ENCODE results near the gene GATD1.
"Not testable (repeated sequence)": the region's sequence is repeated elsewhere in the genome, so short reads cannot be mapped to it uniquely, and the experiment has no call there.

GATD1 gene

DNA sequence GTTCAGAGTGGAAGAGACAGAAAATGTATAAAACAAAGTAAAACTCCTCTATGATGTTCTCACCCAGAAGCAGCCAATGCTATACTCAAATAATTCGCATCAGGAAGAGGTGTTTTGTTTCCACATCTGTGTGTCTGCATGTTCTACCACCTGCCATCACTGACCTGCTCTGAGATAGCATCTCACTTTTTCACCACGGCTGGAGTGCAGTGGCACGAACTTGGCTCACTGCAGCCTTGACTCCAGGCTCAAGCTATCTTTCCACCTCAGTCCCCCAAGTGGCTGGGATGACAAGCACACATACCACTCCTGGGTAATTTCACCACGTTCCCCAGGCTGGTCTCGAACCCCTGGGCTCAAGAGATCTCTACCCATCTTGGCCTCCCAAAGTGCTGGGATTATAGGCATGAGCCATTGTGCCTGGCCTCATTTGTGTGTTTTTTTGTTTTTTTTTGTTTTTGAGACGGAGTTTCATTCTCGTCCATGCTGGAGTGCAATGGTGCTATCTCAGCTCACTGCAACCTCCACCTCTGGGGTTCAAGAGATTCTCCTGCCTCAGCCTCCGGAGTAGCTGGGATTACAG is 15.7 kb downstream of the GATD1 start:
- DNase-seq, result no peak

GRCh38 chr11:760236-760635 is 17.1 kb downstream of the GATD1 start:
- no peak for DNase-seq

DNA sequence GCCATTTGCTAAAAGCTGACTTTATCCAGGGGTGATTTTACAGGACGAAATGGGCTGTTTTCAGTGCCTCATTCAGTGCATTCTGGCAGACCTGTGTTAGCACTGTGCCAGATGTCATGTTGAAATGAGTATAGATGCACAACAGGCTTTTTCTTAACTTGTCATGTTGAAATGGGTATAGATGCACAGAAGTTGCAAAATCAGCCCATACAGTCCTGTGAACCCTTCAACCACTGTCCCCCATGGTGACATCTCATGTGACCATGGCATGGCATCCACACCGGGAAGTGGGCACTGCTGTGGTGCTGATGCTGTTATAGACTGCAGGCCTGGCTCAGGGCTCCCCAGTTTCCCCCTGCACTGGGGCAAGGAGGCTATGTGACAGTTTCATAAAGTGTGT is 27.6 kb downstream of the GATD1 start:
- DNase-seq, result no peak

DNA sequence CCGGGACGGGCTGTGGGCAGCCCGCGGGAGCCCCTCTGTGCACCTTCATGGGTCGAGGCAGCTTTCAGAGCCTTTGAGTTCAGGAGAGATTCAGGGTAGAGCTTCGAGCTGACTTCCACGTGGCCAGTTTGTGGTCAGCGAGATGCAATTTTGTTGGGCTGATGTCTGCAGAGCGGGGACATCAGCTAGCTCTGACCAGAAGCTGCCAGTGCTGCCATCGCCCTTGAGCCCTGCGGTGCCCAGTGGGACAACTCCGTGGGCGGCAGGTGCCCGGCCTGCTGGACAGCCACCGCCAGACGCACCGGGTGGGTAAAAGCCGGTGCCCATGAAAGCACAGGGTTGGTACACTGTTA is 29.3 kb downstream of the GATD1 start:
- no peak for DNase-seq

GRCh38 chr11:747158-748006 is 29.9 kb downstream of the GATD1 start, which contains the start of gene TALDO1:
TSS of gene TALDO1 (plus strand) at chr11:747464. CDS start at chr11:747482, 18 bp downstream.
- peak; percentile 77 to 92 for DNase-seq

DNA sequence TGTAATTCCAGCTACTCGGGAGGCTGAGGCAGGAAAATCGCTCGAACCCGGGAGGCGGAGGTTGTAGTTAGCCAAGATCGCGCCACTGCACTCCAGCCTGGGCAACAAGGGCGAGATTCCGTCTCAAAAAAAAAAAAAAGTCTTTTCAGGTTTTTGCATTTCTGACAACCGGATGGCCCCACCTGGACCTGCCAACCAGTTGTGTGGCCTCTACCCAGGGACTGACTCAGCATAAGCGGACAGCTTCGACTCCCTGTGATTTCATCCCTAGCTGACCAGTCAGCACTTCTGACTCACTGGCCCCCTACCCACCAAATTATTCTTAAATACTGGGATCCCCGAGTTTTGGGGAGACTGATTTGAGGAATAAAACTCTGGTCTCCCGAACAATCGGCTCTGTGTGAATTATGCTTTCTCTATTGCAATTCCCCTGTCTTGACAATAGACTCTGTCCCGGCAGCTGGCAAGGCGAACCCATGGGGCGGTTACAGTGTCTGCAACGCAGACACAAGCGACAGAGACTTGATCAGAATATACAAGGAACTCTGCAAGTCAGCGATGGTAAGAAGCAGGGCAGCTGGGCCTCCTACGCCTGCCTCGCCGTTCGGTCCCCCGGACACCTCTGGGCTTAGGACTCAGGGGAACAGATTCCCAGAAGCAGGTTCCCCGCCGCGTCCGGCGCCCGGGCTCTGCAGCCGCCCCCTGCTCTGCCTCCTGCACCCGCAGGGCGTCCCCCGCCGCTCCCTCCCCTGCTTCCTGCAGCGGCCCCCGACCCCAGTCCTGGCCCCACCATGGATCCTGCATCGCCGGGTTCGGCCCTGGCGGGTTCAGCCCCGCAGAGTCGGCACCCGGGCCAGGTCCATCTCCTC is 30.8 kb downstream of the GATD1 start:
- DNase-seq, result no peak

GRCh38 chr11:745428-745827 is 31.9 kb downstream of the GATD1 start:
- no peak for DNase-seq

GRCh38 chr11:742571-743201 is 34.6 kb downstream of the GATD1 start:
- no peak for DNase-seq

DNA sequence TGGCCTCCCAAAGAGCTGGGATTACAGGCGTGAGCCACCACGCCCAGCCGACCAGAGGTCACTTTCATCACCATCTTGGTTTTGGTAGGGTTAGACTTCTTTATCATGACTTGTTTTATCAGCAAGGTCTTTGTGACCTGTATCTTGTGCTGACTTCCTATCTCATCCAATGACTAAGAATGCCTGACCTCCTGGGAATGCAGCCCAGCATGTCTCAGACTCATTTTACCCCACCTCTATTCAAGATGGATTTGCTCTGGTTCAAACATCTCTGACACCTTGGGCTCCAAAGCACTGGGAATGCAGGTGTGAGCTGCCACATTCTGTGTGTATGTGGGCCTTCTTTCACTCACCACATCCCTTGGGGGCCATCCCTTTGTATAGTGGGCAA is 35.1 kb downstream of the GATD1 start:
- no peak for DNase-seq

DNA sequence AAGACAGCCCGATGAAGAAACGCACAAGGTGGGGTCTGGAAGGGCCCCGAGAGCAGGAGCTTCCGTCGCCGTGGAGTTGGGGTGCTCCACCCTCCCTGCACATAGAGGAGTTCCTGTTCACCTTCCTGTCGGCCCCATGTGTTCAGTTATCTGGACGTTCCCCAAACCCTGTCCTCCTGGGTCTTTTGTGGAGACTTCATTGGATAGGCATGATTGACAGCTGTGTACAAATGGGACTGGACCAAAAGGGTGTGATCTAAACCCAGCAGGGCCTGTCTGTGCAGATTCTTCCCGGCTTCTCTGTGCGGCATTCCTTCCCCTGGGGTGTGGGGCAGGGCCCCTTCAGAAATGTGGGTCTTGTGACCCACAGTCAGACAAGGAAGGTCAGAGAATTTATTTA is 39.4 kb downstream of the GATD1 start:
- not testable (repeated sequence) for DNase-seq

- no peak for DNase-seq
These were observed 39.9 kb downstream of the GATD1 start for GRCh38 chr11:737366-737765.

DNA sequence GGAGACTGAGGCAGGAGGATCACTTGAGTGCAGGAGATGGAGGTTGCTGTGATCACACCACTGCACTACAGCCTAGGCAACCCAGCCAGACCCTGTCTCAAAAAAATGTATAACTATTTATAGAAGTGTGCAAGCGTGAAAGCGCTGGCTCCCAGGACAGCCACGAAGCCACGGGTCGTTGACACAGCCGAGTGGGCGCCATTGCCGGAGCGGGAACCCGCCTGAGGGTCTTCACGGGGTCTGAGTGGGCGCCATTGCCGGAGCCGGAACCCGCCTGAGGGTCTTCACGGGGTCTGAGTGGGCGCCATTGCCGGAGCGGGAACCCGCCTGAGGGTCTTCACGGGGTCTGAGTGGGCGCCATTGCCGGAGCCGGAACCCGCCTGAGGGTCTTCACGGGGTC is 42.7 kb downstream of the GATD1 start:
- DNase-seq, result not testable (repeated sequence)

DNA sequence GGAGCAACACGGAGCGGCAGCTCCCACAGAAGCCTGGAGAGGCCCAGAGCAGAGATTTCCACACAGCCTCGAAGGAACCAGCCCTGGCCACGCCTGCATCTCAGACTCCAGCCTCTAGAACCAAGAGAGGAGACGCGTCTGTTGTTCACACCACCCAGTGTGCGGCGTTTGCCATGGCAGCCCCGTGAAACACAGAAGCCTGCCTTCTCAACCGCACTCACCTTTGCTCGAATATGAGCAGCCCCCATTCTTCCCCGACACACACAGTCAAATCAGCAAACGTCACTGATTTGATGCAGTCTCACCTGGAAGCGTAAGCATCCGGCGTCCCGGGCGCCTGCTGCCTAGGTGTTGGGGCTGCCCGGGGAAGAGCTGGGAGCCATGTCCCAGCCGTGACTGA is 44.2 kb downstream of the GATD1 start:
- DNase-seq, result no peak

DNA sequence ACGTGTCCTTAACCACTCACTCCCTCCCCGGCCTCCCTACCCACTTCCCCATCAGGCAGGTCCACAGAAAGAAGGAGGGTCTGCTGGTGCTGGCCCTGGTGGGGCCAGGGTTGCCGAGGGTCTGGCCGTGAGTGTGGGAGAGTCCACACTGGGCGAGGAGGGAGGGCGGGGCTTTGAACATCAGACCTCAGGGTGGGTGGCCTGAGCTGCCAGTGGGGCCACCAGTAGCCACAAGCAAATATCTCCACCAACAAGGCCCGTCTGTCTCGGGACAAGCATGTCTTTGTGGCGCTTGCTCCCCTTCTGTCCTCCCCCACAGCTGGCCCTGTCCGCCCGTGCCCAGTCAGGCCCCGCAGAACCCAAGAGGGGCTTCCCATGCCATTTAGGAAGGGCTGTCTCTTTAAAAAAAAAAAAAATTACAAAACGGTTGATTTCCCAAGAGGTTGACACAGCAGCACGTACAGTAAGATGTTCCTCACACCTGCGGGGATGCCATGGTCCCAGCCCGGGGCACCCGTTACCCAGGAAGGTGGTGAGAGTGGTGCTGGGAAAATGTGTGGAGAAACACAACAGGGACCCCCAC is 47.7 kb downstream of the GATD1 start:
- no peak for DNase-seq

DNA sequence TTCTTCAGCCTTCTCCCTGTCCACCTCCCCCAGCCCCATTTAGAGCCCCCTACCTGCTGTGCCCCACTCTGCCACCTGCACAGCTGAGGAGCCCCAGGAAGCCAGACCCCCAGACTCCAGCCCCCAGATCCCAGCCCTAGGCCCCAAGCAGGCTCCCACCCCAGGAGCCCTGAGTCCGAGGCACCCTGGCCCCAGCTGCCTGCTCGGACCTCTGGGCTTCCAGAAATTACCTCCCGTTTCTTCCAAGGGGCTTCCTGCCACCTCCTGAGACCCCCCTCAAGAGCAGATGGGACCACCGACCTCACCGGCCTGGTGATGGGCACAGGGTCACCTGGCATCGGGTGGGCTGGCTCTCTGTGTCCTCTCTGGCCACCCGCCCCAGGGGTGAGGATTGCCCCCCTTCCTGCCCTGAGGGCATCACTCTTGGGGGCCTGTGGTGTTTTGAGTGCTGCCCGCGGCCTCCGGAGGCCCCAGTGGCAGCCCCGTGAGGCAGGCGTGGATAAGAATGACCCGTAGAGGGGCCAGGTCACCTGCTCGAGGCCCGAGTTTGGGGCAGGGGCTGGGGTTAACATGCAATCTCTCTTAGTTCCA is 48.3 kb downstream of the GATD1 start:
- DNase-seq, result no peak

DNA sequence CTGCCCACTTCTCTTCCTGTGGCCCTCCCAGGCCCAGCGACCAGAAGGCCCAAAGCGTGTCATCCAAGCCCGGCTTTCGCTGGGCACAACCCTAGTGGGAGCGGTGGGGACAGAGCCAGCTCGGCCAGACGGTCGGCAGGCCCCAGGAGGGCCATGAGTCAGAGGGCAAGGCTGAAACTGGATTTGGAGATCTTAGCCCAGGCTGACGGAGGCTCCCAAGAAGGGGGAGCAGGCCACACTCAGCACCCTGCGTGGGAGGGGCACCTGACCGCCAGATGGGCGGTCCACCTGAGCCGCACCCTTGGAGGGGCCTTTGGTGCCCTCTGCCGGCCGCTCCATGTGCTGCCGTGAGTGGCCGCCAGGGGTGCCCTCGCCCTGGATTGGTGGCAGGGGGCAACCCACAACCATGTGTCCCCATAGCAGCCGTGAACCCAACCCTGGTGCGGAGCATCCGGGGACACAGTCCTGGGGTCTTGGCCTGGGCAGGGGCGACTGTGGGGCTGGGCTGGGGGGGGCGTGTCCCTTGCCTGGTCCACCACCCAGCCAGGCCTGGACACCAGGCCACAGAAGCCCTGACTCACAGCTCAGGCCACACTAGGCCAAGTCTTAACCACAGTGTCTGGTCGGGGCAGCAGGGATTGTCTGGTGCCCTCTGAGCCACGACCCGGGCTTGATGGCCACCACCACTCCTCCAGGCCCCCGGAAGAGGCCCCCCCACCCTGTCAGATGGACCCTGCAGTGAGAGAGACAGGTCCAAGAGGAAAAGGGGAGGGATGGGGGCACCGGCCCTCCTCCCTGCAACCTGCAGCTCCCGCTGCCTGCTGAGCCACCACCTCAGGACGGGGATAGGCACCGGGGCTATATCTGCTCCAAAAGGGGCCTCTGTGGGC is 49.2 kb downstream of the GATD1 start:
- peak in 1 of 2 experiments; percentile 71 for DNase-seq

DNA sequence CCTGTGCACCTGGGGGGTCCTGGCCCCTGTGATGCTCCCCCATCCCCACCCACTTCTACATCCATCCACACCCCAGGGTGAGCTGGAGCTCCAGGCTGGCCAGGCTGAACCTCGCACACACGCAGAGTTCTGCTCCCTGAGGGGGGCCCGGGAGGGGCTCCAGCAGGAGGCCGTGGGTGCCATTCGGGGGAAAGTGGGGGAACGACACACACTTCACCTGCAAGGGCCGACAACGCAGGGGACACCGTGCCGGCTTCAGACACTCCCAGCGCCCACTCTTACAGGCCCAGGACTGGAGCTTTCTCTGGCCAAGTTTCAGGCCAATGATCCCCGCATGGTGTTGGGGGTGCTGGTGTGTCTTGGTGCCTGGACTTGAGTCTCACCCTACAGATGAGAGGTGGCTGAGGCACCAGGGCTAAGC is 50.0 kb downstream of the GATD1 start:
- no peak for DNase-seq

DNA sequence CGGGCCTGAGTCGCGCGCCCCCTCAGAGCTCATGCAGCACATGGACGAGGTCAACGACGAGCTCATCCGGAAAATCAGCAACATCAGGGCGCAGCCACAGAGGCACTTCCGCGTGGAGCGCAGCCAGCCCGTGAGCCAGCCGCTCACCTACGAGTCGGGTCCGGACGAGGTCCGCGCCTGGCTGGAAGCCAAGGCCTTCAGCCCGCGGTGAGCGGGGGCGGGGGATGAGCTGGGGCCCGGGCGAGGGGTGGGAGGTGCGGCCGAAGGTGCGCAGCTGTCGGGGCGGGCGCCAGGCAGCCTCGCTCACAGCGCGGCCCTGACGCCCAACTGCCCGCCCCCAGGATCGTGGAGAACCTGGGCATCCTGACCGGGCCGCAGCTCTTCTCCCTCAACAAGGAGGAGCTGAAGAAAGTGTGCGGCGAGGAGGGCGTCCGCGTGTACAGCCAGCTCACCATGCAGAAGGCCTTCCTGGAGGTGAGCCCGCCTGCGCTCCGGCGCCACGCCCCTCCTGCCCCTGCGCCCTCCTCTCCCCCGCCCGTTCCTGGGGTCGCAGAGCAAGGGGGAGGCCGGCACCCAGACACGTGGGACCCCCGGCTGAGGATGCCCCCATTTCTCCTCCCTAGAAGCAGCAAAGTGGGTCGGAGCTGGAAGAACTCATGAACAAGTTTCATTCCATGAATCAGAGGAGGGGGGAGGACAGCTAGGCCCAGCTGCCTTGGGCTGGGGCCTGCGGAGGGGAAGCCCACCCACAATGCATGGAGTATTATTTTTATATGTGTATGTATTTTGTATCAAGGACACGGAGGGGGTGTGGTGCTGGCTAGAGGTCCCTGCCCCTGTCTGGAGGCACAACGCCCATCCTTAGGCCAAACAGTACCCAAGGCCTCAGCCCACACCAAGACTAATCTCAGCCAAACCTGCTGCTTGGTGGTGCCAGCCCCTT is 50.7 kb downstream of the GATD1 start:
- no peak for DNase-seq

GRCh38 chr11:725624-726202 is 51.6 kb downstream of the GATD1 start:
- DNase-seq, result no peak

All from NCI-H446 (cell line).